Colonic mucosa (tissue), 4 donors: ENCODE results near the gene PIP5K1C. TPM values are rescaled to one million over a fixed set of nuclear protein-coding genes. Genes with fewer than 3 reads are reported as not detected.
A peak's percentile ranks its signal among the peaks of the same experiment; 100 is the strongest.
"Not testable (repeated sequence)": the region's sequence is repeated elsewhere in the genome, so short reads cannot be mapped to it uniquely, and the experiment has no call there.

ENCODE experiments used
- DNase-seq: peaks from one replicate; pipeline ENCODE4 v3.0.0-alpha.2; 2020
- H3K27ac ChIP-seq: fragments of 200-600 bp; one replicate; pipeline ENCODE4 v1.8.0; 2021
- H3K27me3 ChIP-seq: fragments of 200-600 bp; one replicate; pipeline ENCODE4 v1.8.0; 2021
- H3K36me3 ChIP-seq: fragments of 200-600 bp; one replicate; pipeline ENCODE4 v1.8.0; 2021
- H3K4me1 ChIP-seq: fragments of 200-600 bp; one replicate; pipeline ENCODE4 v1.8.0; 2021; ENCODE audit warnings: mild to moderate bottlenecking
- H3K4me3 ChIP-seq: fragments of 200-600 bp; one replicate; pipeline ENCODE4 v1.8.0; 2021
- H3K9ac ChIP-seq, 2 donors: one replicate each; pipeline ENCODE4 v1.7.0; 2013; ENCODE audit warnings: control low read depth in 2 of 2, low read depth in 2 of 2, low read length in 2 of 2
- H3K9me3 ChIP-seq: fragments of 200-600 bp; one replicate; pipeline ENCODE4 v1.8.0; 2021
- CTCF ChIP-seq: fragments of 200-600 bp; IDR thresholded peaks from one replicate; pipeline ENCODE4 v1.8.0; 2022; ENCODE audit warnings: antibody characterized with exemption, mild to moderate bottlenecking
- intact Hi-C: fragments of 100-400 bp; cut with DNase I; formaldehyde crosslinking; loops from one replicate; pipeline ENCODE4 v1.14.1; 2022
- total RNA-seq, 2 donors: library from RNA; stranded (reverse); fragmentation: NEBNext Ultra II Directional in 1 of 2; extraction: Animal tissue kit (Norgen Biotek cat#: 25700) in 1 of 2; gene quantifications; one replicate each; pipeline ENCODE4 v1.2.1, GENCODE V29; 2021
- donor health status: healthy.
- donor health status: DM: no; HTN: no; CAD: no.
- donor health status: DM: no; HTN: no; CAD: no.

Gene PIP5K1C
- total RNA-seq, 2 donors from 2014 or later: 22.8 to 31.2 TPM

- H3K4me1 ChIP-seq: no peaks in the 10 kb centered on the region
- no peak overlapping the region for H3K9ac ChIP-seq
- peaks cover 8% of the 10 kb centered on the region for H3K27me3 ChIP-seq
- H3K9me3 ChIP-seq: no peaks in the 10 kb centered on the region
- intact Hi-C loops: no loop called here
- no peak overlapping the region for H3K4me3 ChIP-seq
- no peak overlapping the region for H3K27ac ChIP-seq
- DNase-seq: no peak
- TF ChIP-seq CTCF: no peak
- no peaks in the 10 kb centered on the region for H3K36me3 ChIP-seq
These were observed 110.3 kb downstream of the PIP5K1C start for GRCh38 chr19:3589949-3590348.

GRCh38 chr19:3589439-3589838, 110.8 kb downstream of the PIP5K1C start:
- H3K36me3 ChIP-seq: no peaks in the 10 kb centered on the region
- TF ChIP-seq CTCF: no peak
- no peak overlapping the region for H3K27ac ChIP-seq
- H3K4me3 ChIP-seq: no peak overlapping the region
- peaks cover 10% of the 10 kb centered on the region for H3K27me3 ChIP-seq
- H3K9me3 ChIP-seq: no peaks in the 10 kb centered on the region
- no peak overlapping the region for H3K9ac ChIP-seq
- intact Hi-C loops: no loop called here
- no peak for DNase-seq
- no peaks in the 10 kb centered on the region for H3K4me1 ChIP-seq

GRCh38 chr19:3586707-3587346, 113.4 kb downstream of the PIP5K1C start:
- no peaks in the 10 kb centered on the region for H3K36me3 ChIP-seq
- no peak overlapping the region for H3K9ac ChIP-seq
- peaks cover 10% of the 10 kb centered on the region for H3K27me3 ChIP-seq
- no peak overlapping the region for H3K27ac ChIP-seq
- no peak for TF ChIP-seq CTCF
- no peak overlapping the region for H3K4me3 ChIP-seq
- no peaks in the 10 kb centered on the region for H3K4me1 ChIP-seq
- no peak for DNase-seq
- H3K9me3 ChIP-seq: no peaks in the 10 kb centered on the region
- intact Hi-C loops: no loop called here

GRCh38 chr19:3586127-3586626, 114.1 kb downstream of the PIP5K1C start:
- Histone ChIP-seq H3K9ac (no peak overlapping the region), H3K9me3 (no peaks in the 10 kb centered on the region), H3K27ac (no peak overlapping the region), H3K36me3 (no peaks in the 10 kb centered on the region), H3K4me3 (no peak overlapping the region), H3K4me1 (no peaks in the 10 kb centered on the region), H3K27me3 (peaks cover 10% of the 10 kb centered on the region)
- DNase-seq: no peak
- no peak for TF ChIP-seq CTCF
- intact Hi-C loops: no loop called here

GRCh38 chr19:3585301-3586126, 114.8 kb downstream of the PIP5K1C start, which contains the start of gene GIPC3:
TSS of gene GIPC3 (plus strand) at chr19:3585478. CDS start at chr19:3585598, 120 bp downstream.
- peaks cover 10% of the 10 kb centered on the region for H3K27me3 ChIP-seq
- no peak for TF ChIP-seq CTCF
- H3K36me3 ChIP-seq: no peaks in the 10 kb centered on the region
- H3K9me3 ChIP-seq: no peaks in the 10 kb centered on the region
- H3K4me3 ChIP-seq: peak within 1 kb of the TSS; percentile 17
- intact Hi-C loops: no loop called here
- no peaks in the 10 kb centered on the region for H3K4me1 ChIP-seq
- H3K27ac ChIP-seq: no peak within 1 kb of the TSS
- DNase-seq: no peak
- peak within 1 kb of the TSS in 1 of 2 donors; percentile 43 for H3K9ac ChIP-seq

- peaks cover 10% of the 10 kb centered on the region for H3K27me3 ChIP-seq
- H3K27ac ChIP-seq, H3K9ac ChIP-seq, DNase-seq, H3K4me1 ChIP-seq, intact Hi-C loops, H3K36me3 ChIP-seq, H3K4me3 ChIP-seq, H3K9me3 ChIP-seq: not testable (repeated sequence)
These were observed 116.0 kb downstream of the PIP5K1C start for GRCh38 chr19:3584036-3584802.

GRCh38 chr19:3581792-3582191, 118.5 kb downstream of the PIP5K1C start:
- H3K9me3 ChIP-seq, H3K36me3 ChIP-seq, intact Hi-C loops, H3K4me1 ChIP-seq, H3K4me3 ChIP-seq, H3K27ac ChIP-seq, DNase-seq, H3K9ac ChIP-seq: not testable (repeated sequence)
- H3K27me3 ChIP-seq: peaks cover 10% of the 10 kb centered on the region
